HG03565 (cell line): Measurements from ENCODE around the gene MFSD2A.
"Not testable (repeated sequence)": the region's sequence is repeated elsewhere in the genome, so short reads cannot be mapped to it uniquely, and the experiment has no call there.

Source experiments
- ATAC-seq: cut with Tn5 transposase; IDR thresholded peaks from one replicate; pipeline ENCODE4 v1.9.1; 2021; ENCODE audit warnings: mild to moderate bottlenecking, moderate library complexity; ENCODE audit not compliant: unreplicated experiment

Gene MFSD2A

DNA sequence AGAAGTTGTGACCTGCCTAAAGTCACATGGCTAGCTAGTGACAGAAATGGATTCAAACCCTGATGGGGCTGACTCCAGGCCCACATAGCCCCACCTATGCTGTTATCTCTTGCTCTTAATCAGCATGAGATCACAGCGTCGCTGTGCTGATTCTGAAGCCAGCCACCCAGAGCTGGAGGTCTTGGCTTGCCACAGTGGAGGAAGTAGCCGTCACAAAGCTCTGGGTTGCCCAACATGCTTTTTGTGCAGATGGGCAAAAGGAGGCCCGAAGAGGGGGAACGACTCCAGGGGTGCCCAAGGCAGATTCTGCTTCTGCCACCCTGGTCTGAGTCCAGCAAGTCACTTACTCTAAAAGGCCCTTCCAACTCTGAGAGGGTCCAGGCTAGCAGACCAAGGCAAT is 14.7 kb upstream of the MFSD2A start:
- ATAC-seq: no peak

DNA sequence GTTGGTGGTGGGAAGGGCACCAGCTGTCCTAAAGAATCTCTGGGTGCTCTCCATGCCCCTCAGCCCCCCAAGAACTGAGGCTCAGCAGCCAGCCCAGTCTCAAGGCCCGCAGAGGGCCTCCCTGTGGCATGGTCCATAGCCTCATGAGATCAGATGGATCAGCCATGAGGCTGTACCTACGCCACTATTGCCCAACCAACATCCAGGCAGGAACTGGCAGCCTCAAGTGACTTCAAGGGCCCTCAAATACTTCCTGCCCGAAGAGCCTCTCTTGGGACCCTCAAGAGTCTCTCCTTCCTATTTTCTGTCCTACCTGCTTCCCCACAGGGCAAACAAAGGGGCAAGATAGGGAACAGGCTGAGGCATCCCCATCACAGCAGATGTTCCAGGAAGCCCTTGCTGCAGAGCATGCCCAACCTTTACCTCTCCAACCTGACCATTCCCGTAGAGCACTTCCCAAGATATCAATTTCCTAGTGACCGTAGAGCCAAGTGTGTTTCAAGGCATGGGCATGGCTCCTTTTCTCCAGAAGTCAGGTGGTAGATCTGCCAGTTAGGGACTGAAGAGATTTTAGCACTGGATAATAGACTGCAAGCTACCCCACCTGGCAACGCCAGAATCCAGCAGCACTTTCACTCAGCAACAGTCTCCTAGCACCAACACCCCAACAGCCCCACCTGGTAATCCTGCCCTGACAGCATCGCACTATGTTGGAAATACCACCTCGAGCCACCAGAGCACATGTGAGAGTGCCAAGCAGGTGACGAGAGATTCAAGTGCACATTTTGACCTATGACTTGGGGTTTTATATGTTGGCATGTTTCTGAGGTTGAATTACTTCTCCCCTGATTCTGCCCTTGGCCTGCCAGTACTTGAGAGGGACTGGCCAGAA is 13.7 kb upstream of the MFSD2A start:
- ATAC-seq: no peak

DNA sequence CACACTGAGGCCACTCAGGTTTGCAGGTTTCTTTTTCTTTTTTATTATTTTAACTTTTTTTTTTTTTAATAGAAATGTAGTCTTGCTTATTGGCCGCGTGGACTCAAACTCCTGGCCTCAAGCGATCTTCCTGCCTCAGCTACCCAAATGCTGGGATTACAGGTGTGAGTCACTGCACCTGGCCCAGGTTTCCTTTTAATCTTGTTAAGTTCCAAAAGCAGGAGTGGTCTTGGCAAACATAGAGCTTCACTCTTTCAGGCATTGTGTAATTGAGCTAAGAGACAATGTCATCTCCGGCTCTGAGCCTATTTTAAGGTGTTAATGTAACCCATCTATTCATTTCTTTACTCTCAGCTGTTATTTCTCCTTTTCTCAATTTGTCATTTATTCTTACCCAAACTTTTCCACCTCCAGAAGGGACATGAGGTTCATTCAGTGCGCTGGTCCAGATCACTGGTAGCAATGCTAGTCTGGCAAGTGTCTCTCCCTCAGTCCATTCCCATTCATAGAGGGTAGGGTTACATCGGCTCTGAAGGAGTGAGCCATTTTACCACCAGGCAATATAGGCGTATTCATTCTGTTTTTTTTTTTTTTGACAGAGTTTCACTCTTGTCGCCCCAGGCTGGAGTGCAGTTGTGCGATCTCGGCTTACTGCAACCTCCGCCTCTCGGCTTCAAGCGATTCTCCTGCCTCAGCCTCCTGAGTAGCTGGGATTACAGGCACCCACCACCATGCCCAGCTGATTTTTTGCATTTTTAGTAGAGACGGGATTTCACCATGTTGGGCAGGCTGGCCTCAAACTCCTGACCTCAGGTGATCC is 11.3 kb upstream of the MFSD2A start:
- no peak for ATAC-seq

DNA sequence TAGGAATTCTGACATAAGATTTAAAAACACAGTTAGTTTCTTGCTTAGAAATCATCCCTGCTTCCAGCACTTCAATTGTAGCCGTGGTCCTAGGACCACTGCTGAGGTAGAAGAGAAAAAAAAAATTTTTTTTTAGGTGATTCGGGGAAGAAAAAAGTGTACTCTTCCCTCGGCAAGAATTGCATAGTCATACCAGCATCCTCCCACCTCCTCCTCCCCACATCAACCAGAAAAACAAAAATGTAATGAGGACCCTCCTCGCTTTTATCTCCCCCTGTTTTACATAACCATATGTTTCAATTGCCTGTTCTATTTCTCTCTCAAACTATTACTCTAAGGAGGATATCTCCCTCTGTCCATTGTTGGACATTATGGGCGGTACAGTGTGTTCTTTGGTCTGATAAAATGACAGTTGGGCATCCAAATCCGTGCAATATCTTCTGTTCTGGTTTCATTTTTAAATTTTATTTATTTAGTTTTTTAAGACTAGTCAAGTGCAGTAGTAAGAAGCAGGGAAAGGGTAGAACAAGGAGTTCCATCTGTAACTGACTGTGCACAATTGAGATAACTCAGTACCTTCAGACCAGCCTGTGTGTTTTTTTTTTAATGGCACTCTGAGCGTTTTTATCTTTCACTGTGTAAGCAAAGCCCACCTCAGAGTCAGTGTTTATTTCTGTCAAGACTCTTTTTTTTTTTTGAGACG is 10.4 kb upstream of the MFSD2A start:
- ATAC-seq: no peak

DNA sequence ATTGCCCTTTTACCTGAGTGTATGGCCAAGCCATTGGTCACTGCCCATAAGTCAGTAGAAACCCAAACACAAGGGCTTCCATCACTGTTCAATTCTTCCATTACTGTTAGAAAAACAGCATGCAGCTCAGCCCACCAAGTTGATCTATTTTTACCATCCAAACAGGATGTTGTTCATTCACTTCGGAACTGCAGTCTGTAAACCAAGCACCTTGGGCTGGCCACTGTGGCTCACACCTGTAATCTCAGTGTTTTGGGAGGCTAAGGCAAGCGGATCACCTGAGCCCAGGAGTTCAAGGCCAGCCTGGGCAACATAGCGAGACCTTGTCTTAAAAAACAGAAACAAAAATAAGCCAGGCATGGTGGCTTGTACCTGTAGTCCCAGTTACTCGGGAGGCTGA is 8.7 kb upstream of the MFSD2A start:
- no peak for ATAC-seq

DNA sequence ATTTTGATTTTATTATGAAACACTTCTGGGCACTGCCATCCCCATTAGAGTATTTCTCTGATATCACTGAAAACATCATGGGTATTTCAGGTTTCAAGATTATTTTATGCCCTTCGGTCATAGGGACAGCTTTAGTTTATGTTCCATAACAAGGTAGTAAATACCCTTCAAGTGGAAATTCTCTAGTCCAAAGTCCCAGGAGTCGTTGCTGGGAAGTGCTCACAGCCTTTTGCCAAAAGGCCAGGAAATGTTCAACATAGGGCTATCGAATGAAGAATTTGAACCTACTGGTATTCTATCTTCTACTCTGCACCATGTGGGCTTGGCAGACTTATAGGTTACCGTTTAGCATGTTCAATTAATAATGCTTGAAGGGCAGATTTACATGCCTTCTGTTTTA is 7.7 kb upstream of the MFSD2A start:
- ATAC-seq: no peak

DNA sequence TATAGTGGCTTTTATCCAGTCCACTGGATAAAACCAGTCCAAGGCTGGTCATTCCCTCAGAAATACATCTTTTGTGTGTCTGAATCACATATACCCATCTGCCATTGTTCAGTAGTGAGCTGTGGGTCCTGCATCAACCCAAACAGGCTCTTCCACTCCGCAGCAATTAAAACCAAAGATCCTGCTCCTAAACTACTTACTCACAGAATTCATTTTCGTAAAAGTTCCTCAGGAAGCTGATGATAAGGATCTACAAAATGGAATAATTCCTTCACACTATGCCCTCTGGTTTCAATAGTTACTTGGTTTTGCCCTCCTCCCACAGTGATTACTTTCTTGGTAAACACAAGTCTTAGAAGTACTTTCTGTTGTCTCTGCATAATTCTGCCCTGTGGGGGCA is 5.1 kb upstream of the MFSD2A start:
- ATAC-seq: no peak

DNA sequence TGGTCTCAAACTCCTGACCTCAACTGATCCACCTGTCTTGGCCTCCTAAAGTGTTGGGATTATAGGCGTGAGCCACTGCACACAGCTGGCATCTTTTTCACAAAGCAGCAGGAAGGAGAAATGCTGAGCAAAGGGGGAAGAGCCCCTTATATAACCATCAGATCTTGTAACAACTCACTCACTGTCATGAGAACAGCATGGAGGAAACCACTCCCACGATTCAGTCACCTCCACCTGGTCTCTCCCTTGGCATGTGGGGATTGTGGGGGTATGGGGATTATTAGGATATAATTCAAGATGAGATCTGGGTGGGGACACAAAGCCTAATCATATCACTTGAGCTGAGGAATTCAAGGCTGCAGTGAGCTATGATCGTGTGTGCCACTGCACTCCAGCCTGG is 3.0 kb upstream of the MFSD2A start:
- no peak for ATAC-seq

DNA sequence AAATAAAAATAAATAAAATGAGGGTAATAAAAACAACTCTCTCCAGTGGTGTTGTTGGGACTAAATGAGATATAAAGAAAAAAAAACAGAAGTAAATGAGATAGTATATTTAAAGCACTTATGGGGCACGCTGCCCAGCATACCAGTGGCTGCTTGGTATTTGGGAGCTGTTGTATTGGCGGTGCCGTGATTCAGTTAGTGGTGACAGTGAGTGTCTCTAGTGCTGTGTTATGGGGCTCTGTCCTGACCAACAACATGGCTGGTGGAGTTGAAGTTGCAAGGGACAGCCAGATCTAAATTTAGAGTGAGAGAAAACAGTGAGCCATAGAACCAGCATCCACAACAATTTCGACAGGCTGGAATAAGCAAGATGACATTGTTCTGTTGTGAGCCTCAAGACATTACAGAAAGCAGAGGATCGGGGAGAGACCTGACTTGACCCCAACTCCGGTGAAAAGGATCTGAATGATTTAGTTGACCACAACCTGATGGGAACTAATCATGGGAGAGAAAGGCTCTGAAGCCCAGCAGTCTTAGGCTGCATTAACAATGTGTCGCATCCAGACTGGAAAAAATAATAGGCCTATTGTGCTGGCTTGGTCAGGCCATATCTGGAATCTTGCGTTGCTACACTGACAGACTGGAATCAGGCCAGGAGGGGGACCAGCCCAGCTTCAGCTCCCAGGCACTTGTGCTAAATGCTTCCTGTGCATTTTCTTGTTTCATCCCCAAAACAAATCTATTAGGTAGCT is 2.4 kb upstream of the MFSD2A start:
- ATAC-seq: no peak

DNA sequence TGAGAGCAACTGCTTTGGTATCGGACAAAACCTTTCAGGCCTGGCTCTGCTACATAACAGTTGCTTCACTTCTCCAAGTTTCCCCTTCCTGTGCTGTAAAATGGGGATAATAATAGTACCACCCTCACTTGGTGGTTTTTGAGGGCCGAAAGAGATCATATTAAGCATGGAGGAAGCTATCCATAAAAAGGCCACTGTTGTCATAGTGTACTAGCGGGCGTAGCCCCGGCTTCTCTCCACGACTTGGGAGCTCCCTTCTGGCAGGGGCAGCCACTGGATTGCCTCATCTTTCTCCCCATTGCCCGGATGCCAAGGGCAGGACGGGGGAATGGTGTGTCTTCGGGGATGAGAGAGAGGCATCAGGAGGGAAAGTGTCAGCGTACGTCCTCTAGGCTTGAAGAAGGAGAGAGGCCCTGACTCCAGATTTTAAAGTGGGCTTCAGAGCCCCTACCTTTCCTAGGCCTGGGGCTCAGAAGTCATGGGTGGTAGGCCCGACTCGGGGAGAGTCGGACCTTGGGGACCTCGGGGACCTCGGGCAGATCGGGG is 548 bp upstream of the MFSD2A start:
- no peak for ATAC-seq

DNA sequence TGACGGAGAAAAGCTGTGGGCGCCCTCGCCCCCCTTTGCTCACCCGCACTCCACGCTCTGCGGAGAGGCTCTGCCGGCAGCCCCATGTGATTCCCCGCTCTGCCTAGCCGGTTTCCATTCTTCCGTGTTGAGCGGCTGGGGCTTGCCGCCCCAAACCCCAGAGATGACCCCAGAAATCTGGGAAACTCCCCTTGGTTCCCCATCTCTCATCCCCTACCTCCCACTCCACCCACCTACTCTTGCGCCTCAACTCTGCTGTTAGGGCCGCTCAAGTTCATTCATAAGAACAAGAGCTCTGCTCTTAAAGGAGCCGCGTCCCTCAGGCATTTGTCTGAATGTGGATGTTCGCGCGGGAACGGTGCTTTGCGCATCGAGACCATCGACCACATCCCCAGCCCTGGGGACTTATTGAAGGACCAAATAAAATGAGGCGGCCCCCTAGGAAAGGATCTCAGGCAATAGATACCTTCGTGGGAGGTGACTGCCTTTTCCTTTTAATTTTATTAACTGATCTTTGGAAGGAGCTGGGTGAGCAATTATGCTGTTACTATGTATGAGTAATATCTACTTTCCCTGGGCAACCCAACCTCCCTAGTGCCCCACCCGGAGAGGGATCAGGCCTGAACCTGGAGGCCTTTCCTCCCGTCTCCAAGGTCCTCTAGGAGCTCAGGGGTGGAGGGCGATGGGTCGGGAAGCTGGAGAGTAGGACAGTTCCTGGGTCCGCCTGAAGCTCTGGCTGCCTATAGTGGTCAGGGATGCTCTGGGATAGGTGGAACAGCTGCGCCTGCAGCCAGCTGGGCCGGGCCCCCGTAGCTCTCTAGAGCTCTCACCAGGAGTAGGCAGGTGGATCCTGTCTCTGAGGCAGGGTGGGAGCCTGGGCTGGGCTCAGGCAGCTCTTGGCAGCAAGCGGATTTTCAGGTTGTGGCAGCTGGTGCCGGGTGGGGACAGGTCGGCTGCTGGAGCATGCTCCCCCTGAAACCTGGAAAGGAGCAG is 898 bp downstream of the MFSD2A start:
- ATAC-seq: peak; percentile 24

DNA sequence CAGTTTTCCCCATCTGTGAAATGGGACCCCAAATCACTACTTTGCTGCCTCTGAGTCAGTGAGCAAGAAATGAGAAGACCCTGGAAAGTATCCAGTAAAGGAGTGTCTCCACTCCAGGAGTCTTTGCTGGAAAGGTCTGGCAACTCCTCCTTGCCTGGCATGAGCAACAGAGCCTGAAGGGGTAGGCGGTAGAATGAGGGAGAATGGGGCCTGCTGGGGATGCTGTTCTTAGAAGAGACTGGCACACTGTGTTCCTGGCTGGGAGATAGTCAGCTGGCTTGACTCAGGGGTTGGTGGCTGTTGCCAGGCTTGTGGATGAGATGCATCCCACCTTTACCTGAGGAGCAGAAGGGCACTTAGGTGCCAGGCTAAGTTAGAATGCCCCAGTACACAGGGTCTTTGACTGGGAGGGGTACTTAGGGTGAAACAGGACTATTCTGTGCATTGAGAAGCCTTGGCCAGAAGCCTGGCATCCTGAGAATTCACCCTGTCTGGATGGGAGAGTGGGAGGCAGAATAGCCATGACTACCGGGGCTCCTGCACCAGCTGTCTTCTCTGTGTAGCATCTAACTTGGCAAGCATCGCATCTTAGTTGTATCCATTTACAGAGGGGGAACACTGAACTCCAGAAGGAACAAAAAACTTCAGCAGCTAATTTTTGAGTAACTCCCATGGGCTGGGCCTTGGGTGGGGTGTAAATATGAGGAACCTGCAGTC is 2.5 kb downstream of the MFSD2A start:
- ATAC-seq: no peak

DNA sequence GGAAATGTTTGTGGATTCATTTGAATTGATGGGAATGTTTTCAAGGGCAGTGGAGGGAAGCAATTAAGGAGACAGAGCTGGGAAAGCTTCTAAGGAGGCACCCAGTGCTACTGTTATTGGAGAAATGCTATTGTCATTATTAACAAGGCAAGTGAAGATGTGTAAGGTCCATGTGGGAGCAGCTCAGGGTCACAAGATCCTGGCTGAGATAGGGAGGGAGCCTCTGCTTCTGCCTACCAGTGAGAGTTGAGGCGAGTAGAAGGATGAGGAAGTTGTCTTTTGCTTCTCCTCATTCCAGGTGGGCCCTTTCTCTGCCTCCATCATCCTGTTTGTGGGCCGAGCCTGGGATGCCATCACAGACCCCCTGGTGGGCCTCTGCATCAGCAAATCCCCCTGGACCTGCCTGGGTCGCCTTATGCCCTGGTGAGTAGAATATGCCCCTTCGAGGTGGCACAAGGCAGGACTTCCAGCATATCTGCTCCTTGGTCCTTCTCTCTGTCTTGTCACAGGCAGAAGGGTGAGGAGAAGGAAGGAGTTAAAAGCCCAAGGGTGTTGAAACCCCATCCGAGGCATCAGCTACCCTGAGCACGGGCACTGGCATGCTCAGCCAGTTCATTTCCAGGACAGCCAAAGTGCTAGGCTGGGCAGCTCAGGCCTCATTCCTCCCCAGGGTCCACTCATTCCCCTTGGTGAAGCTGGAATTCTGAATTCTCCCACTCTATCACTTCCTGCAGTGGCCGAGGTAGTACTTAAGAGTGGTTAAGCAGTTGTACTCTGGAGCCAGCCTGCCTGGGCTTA is 3.7 kb downstream of the MFSD2A start:
- ATAC-seq: no peak

DNA sequence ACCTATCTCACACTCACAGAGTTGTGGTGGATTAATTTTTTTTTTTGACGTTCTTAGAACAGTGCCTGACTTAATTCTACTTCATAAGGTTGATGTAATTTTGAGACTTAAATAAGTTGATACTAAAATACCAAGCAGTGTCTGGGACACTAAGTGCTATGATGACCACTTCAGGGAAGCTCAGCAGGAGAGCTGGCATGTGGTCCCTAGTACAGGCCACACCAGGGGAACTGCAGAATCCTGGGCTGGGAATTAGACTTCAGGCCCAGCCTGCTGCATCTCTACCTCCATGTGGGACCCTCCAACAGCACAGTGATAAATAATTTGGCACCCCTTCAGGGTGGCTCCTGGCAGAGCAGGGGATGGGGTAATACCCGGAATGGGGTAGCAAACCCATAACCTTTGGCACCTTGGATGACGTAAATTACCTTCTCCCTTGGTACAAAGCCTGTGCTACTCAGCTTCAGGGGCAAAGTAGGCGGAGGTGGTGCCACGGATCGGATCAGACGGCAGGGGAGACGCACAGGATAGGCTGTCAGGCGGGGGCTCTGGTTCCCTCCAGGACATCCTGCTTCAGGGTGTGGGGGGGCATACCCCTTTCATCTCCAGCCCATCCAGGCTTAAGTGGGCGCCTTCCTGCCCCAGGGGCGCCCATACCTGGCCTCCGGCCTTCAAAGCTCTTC is 4.8 kb downstream of the MFSD2A start:
- ATAC-seq: no peak

DNA sequence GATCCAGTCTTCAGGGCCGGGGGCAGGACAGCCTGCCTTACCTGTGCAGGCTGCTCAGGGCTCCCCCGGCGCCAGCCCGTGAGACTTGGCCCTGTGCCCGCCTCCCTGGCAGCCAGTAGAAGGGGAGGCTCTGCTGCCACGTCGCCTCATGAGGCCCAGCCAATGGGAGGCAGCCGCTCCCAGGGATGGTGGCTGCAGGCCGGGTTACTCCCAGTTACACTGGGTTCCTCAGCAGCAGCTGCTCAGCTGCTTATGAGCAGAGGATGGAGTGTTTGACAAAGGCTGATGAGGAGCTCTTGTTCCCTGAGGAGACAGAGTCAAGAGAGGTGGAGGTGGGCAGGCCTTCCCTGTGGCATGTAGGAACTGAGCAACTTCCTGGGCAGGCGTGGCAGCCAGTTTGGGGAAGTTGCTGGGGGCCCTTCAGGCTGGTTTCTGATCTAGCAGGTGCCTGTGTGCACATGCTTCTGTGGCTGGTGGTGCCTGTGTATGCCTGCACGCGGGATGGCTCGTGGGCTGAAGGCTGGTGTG is 5.5 kb downstream of the MFSD2A start:
- ATAC-seq: peak; percentile 36

DNA sequence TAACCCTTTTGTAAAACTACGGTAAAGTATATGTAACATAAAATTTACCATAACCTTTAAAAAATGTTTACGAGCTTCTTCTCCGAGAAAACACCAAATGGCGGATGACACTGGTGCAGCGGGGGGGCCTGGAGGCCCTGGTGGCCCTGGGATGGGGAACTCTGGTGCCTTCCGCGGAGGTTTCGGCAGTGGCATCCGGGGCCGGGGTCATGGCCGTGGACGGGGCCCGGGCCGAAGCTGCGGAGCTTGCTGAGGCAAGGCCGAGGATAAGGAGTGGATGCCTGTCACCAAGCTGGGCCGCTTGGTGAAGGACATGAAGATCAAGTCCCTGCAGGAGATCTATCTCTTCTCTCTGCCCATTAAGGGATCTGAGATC is 7.5 kb downstream of the MFSD2A start:
- no peak for ATAC-seq

DNA sequence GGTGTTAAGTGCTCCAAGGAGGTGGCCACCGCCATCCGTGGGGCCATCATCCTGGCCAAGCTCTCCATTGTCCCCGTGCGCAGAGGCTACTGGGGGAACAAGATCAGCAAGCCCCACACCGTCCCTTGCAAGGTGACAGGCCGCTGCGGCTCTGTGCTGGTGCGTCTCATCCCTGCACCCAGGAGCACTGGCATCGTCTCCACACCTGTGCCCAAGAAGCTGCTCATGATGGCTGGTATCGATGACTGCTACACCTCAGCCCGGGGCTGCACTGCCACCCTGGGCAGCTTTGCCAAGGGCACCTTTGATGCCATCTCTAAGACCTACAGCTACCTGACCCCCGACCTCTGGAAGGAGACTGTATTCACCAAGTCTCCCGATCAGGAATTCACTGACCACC is 8.0 kb downstream of the MFSD2A start:
- ATAC-seq: not testable (repeated sequence)
